HG02571 (cell line): ENCODE results near the gene DBN1.
"Not testable (repeated sequence)": the region's sequence is repeated elsewhere in the genome, so short reads cannot be mapped to it uniquely, and the experiment has no call there.

Source experiments
- ATAC-seq: cut with Tn5 transposase; IDR thresholded peaks from one replicate; pipeline ENCODE4 v1.9.1; 2021; ENCODE audit warnings: mild to moderate bottlenecking, moderate library complexity; ENCODE audit not compliant: unreplicated experiment

Gene DBN1

GRCh38 chr5:177491983-177492746 is 18.7 kb upstream of the DBN1 start:
- ATAC-seq, result no peak

GRCh38 chr5:177491429-177491945 is 18.1 kb upstream of the DBN1 start:
- no peak for ATAC-seq

DNA sequence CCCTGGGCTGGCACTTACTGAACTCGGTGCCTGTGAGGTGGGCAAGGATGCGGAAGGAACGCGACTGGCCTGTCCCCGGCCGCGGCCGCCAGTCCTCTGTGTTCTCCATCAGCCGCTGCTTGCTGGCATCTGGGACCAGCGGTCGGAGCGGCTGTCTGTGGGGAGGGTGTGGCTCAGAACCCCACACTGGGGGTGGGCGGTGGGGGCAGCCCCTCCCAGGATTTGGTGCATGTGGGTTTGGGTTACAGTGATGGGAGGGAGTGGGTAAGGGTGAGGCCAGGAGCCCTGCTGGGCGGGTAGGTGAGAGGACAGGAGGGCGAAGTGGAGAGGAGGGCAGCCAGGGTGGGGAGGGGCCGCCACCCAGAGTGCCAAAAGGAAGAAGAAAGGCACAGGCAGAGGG is 17.6 kb upstream of the DBN1 start:
- ATAC-seq, result no peak

- ATAC-seq, result no peak
Measured at GRCh38 chr5:177490311-177490991, 17.0 kb upstream of the DBN1 start.

GRCh38 chr5:177489119-177489716 is 15.8 kb upstream of the DBN1 start:
- no peak for ATAC-seq

GRCh38 chr5:177487975-177488374 is 14.5 kb upstream of the DBN1 start:
- ATAC-seq, result no peak

GRCh38 chr5:177487144-177487543 is 13.7 kb upstream of the DBN1 start:
- ATAC-seq, result no peak

GRCh38 chr5:177486256-177486655 is 12.8 kb upstream of the DBN1 start:
- no peak for ATAC-seq

- ATAC-seq, result not testable (repeated sequence)
Measured at GRCh38 chr5:177485753-177486152, 12.3 kb upstream of the DBN1 start.

GRCh38 chr5:177484902-177485549 is 11.6 kb upstream of the DBN1 start:
- ATAC-seq, result no peak

GRCh38 chr5:177483994-177484901 is 10.8 kb upstream of the DBN1 start:
- no peak for ATAC-seq

- no peak for ATAC-seq
Measured at GRCh38 chr5:177483042-177483441, 9.6 kb upstream of the DBN1 start.

DNA sequence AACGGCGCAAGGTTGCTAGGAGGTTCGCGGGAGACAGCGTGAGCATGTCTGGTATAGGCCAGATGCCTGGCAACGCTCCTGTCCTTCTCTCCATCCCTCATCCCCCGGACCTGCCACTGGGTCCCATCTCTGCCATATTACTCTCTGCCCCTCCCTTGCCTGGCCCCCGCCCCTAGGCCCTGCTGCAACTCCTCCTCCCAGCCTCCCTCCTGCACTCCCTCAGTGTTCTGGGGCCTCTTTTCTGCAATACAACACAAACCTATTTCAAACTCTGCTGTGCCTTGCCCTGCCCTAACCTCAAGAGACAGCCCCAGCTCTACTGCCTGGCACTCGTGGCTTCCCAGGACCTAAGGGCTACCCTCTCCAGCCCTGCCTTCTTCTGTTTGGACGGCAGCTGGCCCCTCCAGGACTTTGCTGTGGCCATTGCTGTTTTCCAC is 8.9 kb upstream of the DBN1 start:
- ATAC-seq, result no peak

DNA sequence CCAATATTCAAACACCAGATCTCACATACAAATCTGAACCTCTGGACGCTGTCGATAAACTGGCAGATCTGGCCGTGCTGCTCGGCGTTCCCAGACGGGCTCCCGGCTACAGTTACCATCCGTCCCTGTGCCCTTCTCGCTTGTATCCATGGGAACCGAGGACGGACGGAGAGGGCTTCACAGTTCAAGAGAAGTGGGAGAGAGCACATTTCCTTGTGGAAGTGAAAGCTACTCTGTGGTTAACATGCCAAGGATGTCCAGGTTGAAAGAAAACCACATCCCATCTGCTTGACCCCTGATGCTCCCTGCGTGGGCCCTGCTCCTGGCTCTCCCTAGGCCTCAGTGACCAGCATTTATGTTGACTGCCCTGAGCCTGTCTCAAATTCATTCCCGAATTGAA is 6.3 kb upstream of the DBN1 start:
- ATAC-seq, result no peak

- no peak for ATAC-seq
Measured at GRCh38 chr5:177478711-177479646, 5.5 kb upstream of the DBN1 start.

DNA sequence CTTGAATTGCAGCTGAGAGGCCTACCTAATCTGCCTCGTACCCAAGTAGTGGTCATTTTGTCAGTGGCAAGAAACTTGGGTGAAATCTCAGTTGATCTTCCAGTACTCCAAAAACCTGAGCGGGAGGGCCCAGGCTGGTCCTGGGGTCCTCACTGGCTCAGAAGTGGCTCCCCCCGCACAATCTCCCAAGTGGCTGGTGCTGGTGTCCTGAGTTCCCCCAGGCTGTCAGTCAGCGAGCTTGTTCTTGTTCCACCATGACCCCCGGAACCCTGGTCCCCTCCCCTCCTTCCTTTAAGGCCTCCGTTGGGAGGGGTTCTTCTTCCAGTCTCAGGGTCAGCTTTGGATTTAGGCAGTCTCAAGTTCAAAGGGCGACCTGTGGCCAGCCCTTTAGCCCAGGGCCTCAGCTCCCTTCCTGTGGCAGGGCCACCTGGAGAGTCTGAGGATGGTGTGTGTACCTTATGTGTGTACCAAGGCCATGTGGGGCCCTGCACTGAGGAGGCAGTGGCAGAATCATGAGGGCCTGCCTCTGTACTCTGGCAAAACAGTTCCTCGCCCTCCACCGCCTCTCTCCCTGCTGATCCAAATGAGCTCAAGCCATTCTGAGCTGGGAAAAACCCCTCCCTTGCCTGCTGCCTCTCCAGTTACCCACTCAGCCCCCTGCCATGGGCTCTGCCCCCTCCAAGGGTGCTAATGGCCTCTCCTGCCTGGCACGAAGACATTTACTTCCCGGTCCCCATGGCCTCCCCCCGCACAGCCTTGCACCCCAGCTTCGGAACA is 4.5 kb upstream of the DBN1 start:
- ATAC-seq, result no peak

DNA sequence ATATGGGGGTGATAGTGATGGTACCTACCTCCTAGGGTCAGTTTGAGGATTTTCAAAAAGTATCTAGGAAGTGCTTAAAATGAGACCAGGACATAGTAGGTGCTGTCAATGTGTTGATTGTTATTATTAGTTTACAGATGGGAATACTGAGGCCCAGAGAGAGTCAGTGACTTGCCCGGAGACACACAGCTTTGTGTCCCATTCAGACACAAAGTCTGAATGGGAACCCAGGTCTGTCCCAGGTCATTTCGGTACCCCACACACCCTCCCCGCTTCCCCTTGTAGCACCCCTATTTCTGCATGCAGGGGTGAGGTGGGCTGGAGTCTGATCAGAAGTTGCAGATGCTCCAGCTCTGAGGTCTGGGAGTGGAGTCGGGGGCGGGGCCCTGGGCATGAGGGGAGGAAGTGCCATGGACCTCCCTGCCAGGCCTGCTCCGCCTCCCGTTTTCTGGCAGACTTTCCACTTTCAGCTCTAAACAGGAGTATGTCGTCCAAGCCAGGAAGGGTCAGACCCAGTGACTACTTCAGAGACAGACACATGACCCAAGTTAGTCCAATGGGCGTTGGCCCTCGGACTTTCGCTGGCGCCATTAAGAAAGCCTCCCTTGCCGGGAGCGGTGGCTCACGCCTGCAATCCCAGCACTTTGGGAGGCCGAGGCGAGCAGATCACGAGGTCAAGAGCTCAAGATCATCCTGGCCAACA is 3.2 kb upstream of the DBN1 start:
- ATAC-seq, result no peak
